HG03442 (cell line): ENCODE data around the gene ZCCHC2.

ENCODE experiments used
- ATAC-seq: cut with Tn5 transposase; IDR thresholded peaks from one replicate; pipeline ENCODE4 v1.9.1; 2021; ENCODE audit warnings: mild to moderate bottlenecking, moderate library complexity; ENCODE audit not compliant: unreplicated experiment

Gene ZCCHC2

GRCh38 chr18:62537042-62537894 lies 14.4 kb downstream of the ZCCHC2 start:
- no peak for ATAC-seq

- no peak for ATAC-seq
Observed at GRCh38 chr18:62537946-62538345, 15.1 kb downstream of the ZCCHC2 start.

GRCh38 chr18:62538881-62539280 lies 16.1 kb downstream of the ZCCHC2 start:
- no peak for ATAC-seq

GRCh38 chr18:62539284-62540165 lies 16.7 kb downstream of the ZCCHC2 start:
- no peak for ATAC-seq

- ATAC-seq = no peak
Observed at GRCh38 chr18:62543021-62543420, 20.2 kb downstream of the ZCCHC2 start.

GRCh38 chr18:62545098-62545497 lies 22.3 kb downstream of the ZCCHC2 start:
- ATAC-seq = no peak

- ATAC-seq = no peak
Observed at GRCh38 chr18:62549755-62550154, 26.9 kb downstream of the ZCCHC2 start.

GRCh38 chr18:62550746-62551145 lies 27.9 kb downstream of the ZCCHC2 start:
- no peak for ATAC-seq

GRCh38 chr18:62551972-62552513 lies 29.2 kb downstream of the ZCCHC2 start:
- ATAC-seq = no peak

- no peak for ATAC-seq
Observed at GRCh38 chr18:62554061-62554815, 31.4 kb downstream of the ZCCHC2 start.

GRCh38 chr18:62555135-62555534 lies 32.3 kb downstream of the ZCCHC2 start:
- ATAC-seq = no peak

GRCh38 chr18:62556397-62556796 lies 33.6 kb downstream of the ZCCHC2 start:
- ATAC-seq = no peak

- no peak for ATAC-seq
Observed at GRCh38 chr18:62558015-62558663, 35.3 kb downstream of the ZCCHC2 start.

- ATAC-seq = no peak
Observed at GRCh38 chr18:62564044-62564443, 41.2 kb downstream of the ZCCHC2 start.

- no peak for ATAC-seq
Observed at GRCh38 chr18:62566199-62566598, 43.4 kb downstream of the ZCCHC2 start.

- ATAC-seq = no peak
Observed at GRCh38 chr18:62566818-62567217, 44.0 kb downstream of the ZCCHC2 start.

GRCh38 chr18:62569081-62569655 lies 46.3 kb downstream of the ZCCHC2 start:
- no peak for ATAC-seq

- ATAC-seq = no peak
Observed at GRCh38 chr18:62571037-62571436, 48.2 kb downstream of the ZCCHC2 start.

- ATAC-seq = no peak
Observed at GRCh38 chr18:62571648-62572047, 48.8 kb downstream of the ZCCHC2 start.

- ATAC-seq = no peak
Observed at GRCh38 chr18:62572456-62572855, 49.6 kb downstream of the ZCCHC2 start.
